Activated CD8-positive, alpha-beta memory T cell treated with anti-CD3 and anti-CD28 coated beads for 36 hours (primary cell): ENCODE data around the gene TMEM129. TPM values are rescaled to one million over a fixed set of nuclear protein-coding genes. Genes with fewer than 3 reads are reported as not detected.

Experiments
- CTCF ChIA-PET: fragments of 350-600 bp; sonication (Branson Sonifier 250); formaldehyde crosslinking; loops from one replicate; lab custom pipeline; 2021; ENCODE audit warnings: antibody characterized with exemption; lab: Charles Lee
- POLR2A ChIA-PET: fragments of 350-600 bp; sonication (Branson Sonifier 250); formaldehyde crosslinking; loops from one replicate; lab custom pipeline; 2021; ENCODE audit warnings: antibody characterized with exemption; lab: Charles Lee
- total RNA-seq, 2 experiments: library from RNA; stranded (reverse); gene quantifications; one replicate each; pipeline ENCODE4 v1.2.3, GENCODE V29; 2021

The TMEM129 gene
- total RNA-seq, 2 experiments from 2014 or later, result 24.8 to 25.6 TPM

- CTCF ChIA-PET, result interaction anchor here (0.9 to 1.2 kb wide), 2 partner anchors 35 to 49 kb away, joined by 3 read pairs; no protein-coding TSS in a partner anchor
- POLR2A ChIA-PET, result no interaction called here
These were observed 38.7 kb upstream of the TMEM129 start for GRCh38 chr4:1759818-1760223.

GRCh38 chr4:1759170-1759817 lies 38.2 kb upstream of the TMEM129 start:
- POLR2A ChIA-PET, result no interaction called here

GRCh38 chr4:1758306-1759121 lies 37.4 kb upstream of the TMEM129 start:
- POLR2A ChIA-PET, result no interaction called here
- CTCF ChIA-PET, result no interaction called here

More at GRCh38 chr4:1759170-1759817, 38.2 kb upstream of the TMEM129 start:
- CTCF ChIA-PET, result interaction anchor here (0.9 kb wide), 1 partner anchor 35 kb away, joined by 3 read pairs; no protein-coding TSS in a partner anchor

GRCh38 chr4:1757836-1758235 lies 36.7 kb upstream of the TMEM129 start:
- CTCF ChIA-PET, result no interaction called here
- POLR2A ChIA-PET, result no interaction called here

GRCh38 chr4:1756893-1757779 lies 36.0 kb upstream of the TMEM129 start:
- ChIA-PET POLR2A (no interaction called here), CTCF (interaction anchor here (1.4 kb wide), 1 partner anchor 10 kb away, joined by 3 read pairs; no protein-coding TSS in a partner anchor)

- POLR2A ChIA-PET, result no interaction called here
- CTCF ChIA-PET, result interaction anchor here (0.5 to 1.4 kb wide), 2 partner anchors 9 to 805 kb away, joined by 3 to 5 read pairs; no protein-coding TSS in a partner anchor
These were observed 35.0 kb upstream of the TMEM129 start for GRCh38 chr4:1756079-1756478.

GRCh38 chr4:1755297-1755696 lies 34.2 kb upstream of the TMEM129 start:
- POLR2A ChIA-PET, result no interaction called here
- CTCF ChIA-PET, result interaction anchor here (1.4 kb wide), 1 partner anchor 8 kb away, joined by 3 read pairs; no protein-coding TSS in a partner anchor

GRCh38 chr4:1754336-1754735 lies 33.2 kb upstream of the TMEM129 start:
- ChIA-PET CTCF (no interaction called here), POLR2A (no interaction called here)

- ChIA-PET CTCF (no interaction called here), POLR2A (no interaction called here)
These were observed 32.7 kb upstream of the TMEM129 start for GRCh38 chr4:1753697-1754311.

GRCh38 chr4:1753294-1753696 lies 32.2 kb upstream of the TMEM129 start:
- ChIA-PET CTCF (interaction anchor here (1.7 kb wide), 1 partner anchor 57 kb away, joined by 3 read pairs; no protein-coding TSS in a partner anchor), POLR2A (no interaction called here)

GRCh38 chr4:1752284-1753041 lies 31.3 kb upstream of the TMEM129 start:
- CTCF ChIA-PET, result interaction anchor here (1.3 to 1.7 kb wide), 2 partner anchors 9 to 58 kb away, joined by 3 read pairs; no protein-coding TSS in a partner anchor

GRCh38 chr4:1751919-1752283 lies 30.8 kb upstream of the TMEM129 start:
- ChIA-PET CTCF (interaction anchor here (1.3 to 1.7 kb wide), 2 partner anchors 10 to 58 kb away, joined by 3 read pairs; no protein-coding TSS in a partner anchor), POLR2A (no interaction called here)

More at GRCh38 chr4:1752284-1753041, 31.3 kb upstream of the TMEM129 start:
- POLR2A ChIA-PET, result no interaction called here

GRCh38 chr4:1751155-1751918 lies 30.2 kb upstream of the TMEM129 start:
- CTCF ChIA-PET, result interaction anchor here (1.3 to 1.7 kb wide), 2 partner anchors 10 to 59 kb away, joined by 3 read pairs; no protein-coding TSS in a partner anchor

GRCh38 chr4:1750381-1751154 lies 29.4 kb upstream of the TMEM129 start:
- POLR2A ChIA-PET, result no interaction called here
- CTCF ChIA-PET, result no interaction called here

More at GRCh38 chr4:1751155-1751918, 30.2 kb upstream of the TMEM129 start:
- POLR2A ChIA-PET, result no interaction called here

GRCh38 chr4:1749826-1750225 lies 28.7 kb upstream of the TMEM129 start:
- ChIA-PET POLR2A (no interaction called here), CTCF (interaction anchor here (4.9 kb wide), 1 partner anchor 59 kb away, joined by 53 read pairs; no protein-coding TSS in a partner anchor)

GRCh38 chr4:1749370-1749769 lies 28.2 kb upstream of the TMEM129 start:
- POLR2A ChIA-PET, result no interaction called here
- CTCF ChIA-PET, result interaction anchor here (4.9 kb wide), 1 partner anchor 60 kb away, joined by 53 read pairs; no protein-coding TSS in a partner anchor
